Prostate gland (tissue), 2 donors: Measurements from ENCODE around the gene DHRS7B. TPM values are rescaled to one million over a fixed set of nuclear protein-coding genes. Genes with fewer than 3 reads are reported as not detected.

Experiments used
- DNase-seq: peaks from one replicate; pipeline ENCODE4 v3.0.0-alpha.2; 2019; ENCODE audit warnings: low spot score
- H3K27ac ChIP-seq, 2 donors: fragments of 200-600 bp; sonication (generic); 2 replicates each; pipeline ENCODE4 v1.5.1; 2017 to 2019
- H3K27me3 ChIP-seq: fragments of 200-600 bp; sonication (generic); replicated peaks from 2 replicates; pipeline ENCODE4 v1.5.1; 2019; ENCODE audit not compliant: insufficient read depth
- H3K36me3 ChIP-seq, 2 donors: fragments of 200-600 bp; sonication (generic); 1 replicate in 1 of 2; 2 replicates in 1 of 2; pipeline versions ENCODE4 v1.5.1 to v1.8.1; 2017 to 2019
- H3K4me1 ChIP-seq: fragments of 200-600 bp; sonication (generic); replicated peaks from 2 replicates; pipeline ENCODE4 v1.5.1; 2019
- H3K4me3 ChIP-seq, 2 donors: fragments of 200-600 bp; sonication (generic); 2 replicates each; pipeline ENCODE4 v1.5.1; 2017 to 2019
- H3K9me3 ChIP-seq: fragments of 200-600 bp; sonication (generic); 2 replicates; pipeline ENCODE4 v1.5.1; 2017
- POLR2A ChIP-seq: fragments of 450-650 bp; IDR thresholded peaks from one replicate; pipeline ENCODE4 v1.6.1; 2016; ENCODE audit warnings: antibody characterized with exemption, mild to moderate bottlenecking
- POLR2AphosphoS5 ChIP-seq: sonication (generic); formaldehyde crosslinking; IDR thresholded peaks from one replicate; pipeline ENCODE4 v1.6.1; 2017; ENCODE audit warnings: antibody characterized with exemption
- WGBS: methylation state at CpG from one replicate; pipeline ENCODE4 v1.1.5; 2018; 5-methylcytosine and 5-hydroxymethylcytosine counted together
- intact Hi-C: fragments of 100-400 bp; cut with DNase I; formaldehyde crosslinking; loops from one replicate; pipeline ENCODE4 v1.14.2; 2022
- total RNA-seq, 2 donors: library from RNA; depleted of rRNA; stranded (reverse); fragments of >200 nt; gene quantifications; one replicate each; pipeline ENCODE4 v1.1.0, GENCODE V29; 2016
- TF ChIP-seq, protein P1 (sequence below), 4 experiments: fragments of 200-600 bp in 2 of 4; fragments of 450-650 bp in 2 of 4; sonication (generic) in 2 of 4; IDR thresholded peaks; 1 replicate in 3 of 4; 2 replicates in 1 of 4; pipeline ENCODE4 v1.5.1; 2016 to 2019; ENCODE audit warnings: antibody characterized with exemption in 4 of 4, mild to moderate bottlenecking in 2 of 4, moderate library complexity in 2 of 4

DHRS7B gene
- total RNA-seq, 2 donors from 2014 or later, result 52.1 to 67.5 TPM

DNA sequence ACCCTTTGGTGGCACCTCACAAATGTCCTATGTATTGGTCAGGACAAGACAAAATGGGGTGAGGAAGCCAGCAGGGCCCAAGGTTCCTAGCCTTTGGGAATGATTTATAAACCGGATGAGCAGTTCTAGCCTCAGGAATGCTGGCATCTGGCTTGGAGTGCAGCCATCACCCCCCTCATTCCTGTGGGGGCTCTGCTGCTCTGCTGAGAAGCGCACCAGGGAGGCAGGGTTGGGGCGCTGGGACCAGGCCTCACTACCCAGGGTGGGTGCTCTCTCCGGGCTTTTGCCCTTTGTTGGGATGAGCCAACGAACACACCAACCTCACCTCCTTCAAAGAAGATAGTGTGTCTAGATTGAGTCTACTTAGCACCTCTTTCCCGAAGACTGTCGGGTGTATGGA lies 47.9 kb downstream of the DHRS7B start:
- TF ChIP-seq POLR2AphosphoS5 (no peak), POLR2A (no peak)
- TF ChIP-seq, protein P1, sequence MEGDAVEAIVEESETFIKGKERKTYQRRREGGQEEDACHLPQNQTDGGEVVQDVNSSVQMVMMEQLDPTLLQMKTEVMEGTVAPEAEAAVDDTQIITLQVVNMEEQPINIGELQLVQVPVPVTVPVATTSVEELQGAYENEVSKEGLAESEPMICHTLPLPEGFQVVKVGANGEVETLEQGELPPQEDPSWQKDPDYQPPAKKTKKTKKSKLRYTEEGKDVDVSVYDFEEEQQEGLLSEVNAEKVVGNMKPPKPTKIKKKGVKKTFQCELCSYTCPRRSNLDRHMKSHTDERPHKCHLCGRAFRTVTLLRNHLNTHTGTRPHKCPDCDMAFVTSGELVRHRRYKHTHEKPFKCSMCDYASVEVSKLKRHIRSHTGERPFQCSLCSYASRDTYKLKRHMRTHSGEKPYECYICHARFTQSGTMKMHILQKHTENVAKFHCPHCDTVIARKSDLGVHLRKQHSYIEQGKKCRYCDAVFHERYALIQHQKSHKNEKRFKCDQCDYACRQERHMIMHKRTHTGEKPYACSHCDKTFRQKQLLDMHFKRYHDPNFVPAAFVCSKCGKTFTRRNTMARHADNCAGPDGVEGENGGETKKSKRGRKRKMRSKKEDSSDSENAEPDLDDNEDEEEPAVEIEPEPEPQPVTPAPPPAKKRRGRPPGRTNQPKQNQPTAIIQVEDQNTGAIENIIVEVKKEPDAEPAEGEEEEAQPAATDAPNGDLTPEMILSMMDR (IDR thresholded peaks at IDR 0.05), result no peak
- Histone ChIP-seq H3K4me1 (no peaks in the 10 kb centered on the region), H3K9me3 (no peaks in the 10 kb centered on the region), H3K27ac (peak overlapping the region; percentile 2 to 9), H3K4me3 (no peak overlapping the region), H3K27me3 (no peaks in the 10 kb centered on the region), H3K36me3 (no peaks in the 10 kb centered on the region)
- 80% methylated on average over 7 of the region's 7 CpGs for WGBS
- intact Hi-C loops, result no loop called here
- no peak for DNase-seq

DNA sequence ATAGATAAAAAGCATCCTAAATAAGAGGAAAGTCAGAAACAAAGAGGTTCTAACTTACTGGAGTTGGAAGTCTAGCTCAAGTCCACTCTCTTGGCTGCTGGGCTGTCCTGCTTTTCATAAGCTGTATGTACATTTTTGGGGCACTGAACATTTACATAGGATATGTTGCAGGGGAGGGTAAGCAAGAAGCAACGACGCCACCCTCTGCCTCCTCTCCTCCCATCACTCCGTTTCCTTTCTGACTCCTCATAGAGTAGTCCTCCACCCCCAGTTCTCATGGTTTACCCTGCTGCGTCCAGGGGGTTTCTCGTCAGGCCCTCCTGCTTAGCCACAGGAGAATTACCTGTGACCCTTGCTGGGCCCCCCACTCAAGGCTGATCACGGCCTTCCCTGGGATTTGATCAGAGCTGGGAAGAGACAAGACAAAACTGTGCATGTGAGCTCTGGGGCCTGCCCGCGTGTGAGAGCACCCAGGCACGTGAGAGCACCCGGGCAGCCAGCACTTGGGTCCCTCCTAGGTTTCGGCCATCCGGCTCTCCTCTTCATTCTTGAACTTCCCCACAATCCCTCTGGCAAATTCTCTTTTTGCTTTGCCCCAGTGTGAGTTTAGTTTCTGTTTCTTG lies 50.1 kb downstream of the DHRS7B start:
- Histone ChIP-seq H3K4me1 (no peaks in the 10 kb centered on the region), H3K4me3 (no peak overlapping the region), H3K9me3 (no peaks in the 10 kb centered on the region), H3K27me3 (no peaks in the 10 kb centered on the region), H3K27ac (no peak overlapping the region), H3K36me3 (no peaks in the 10 kb centered on the region)
- WGBS, result 84% methylated on average over 12 of the region's 12 CpGs
- TF ChIP-seq POLR2A, result no peak
- TF ChIP-seq, protein P1 (IDR thresholded peaks at IDR 0.05), result no peak
- TF ChIP-seq POLR2AphosphoS5, result no peak
- intact Hi-C loops, result no loop called here
- DNase-seq, result no peak

DNA sequence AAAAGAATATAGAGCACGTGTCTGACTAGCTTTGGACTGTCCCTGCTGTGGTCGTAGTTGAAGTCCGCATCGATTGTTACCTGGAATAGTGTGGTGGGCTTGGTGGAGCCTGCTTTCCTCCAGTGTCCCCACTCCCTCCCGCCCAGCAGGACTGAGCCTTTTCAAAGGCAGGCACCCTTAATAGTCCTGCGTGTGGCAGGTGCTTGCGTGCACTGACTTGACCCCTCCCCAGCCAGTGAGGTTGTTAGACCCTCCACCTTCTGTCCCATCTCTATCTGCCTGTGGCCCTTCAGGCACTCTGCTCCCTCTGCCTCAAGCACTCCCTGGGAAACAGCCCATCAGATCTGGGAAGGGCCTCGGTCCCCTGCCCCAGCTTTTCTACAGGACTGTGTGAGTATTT lies 50.6 kb downstream of the DHRS7B start:
- no peak for DNase-seq
- no peak overlapping the region for H3K27ac ChIP-seq
- no peak overlapping the region for H3K4me3 ChIP-seq
- no peaks in the 10 kb centered on the region for H3K4me1 ChIP-seq
- no peaks in the 10 kb centered on the region for H3K27me3 ChIP-seq
- WGBS, result 92% methylated on average over 8 of the region's 8 CpGs
- TF ChIP-seq POLR2A (no peak), POLR2AphosphoS5 (no peak)
- TF ChIP-seq, protein P1 (IDR thresholded peaks at IDR 0.05), result no peak
- no peaks in the 10 kb centered on the region for H3K36me3 ChIP-seq
- H3K9me3 ChIP-seq, result no peaks in the 10 kb centered on the region
- intact Hi-C loops, result no loop called here

DNA sequence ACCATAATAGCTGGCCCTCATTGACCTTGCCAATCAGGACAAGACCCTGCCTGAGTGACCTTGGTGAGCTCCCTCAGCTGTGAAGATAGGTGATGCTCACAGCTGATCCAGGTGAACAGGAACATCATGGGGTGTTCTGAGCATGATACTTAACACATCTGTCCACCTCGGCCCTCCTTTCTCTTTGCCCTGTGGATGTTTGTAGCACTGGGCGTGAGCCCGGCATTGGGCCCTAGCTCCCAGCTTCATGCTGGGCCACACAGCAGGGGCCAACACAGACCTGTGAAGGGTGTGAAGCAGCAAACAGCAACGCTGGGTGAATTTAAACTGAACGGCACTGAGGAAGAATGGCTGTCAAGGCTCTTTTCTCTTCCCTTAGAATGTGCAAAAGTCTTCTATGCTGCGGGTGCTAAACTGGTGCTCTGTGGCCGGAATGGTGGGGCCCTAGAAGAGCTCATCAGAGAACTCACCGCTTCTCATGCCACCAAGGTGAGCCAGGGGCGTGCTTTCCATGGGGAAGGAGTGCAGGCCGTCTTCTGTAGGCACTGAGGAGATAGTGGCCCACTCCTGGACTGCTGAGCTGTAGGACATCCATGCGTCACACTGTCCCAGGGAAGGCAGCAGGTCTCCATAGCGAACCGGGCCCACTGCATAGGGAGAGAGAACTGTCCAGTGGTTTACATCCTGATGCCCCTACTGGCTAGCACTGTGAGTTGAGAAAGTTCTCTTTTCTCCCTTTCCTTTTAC lies 51.3 kb downstream of the DHRS7B start:
- TF ChIP-seq, protein P1 (IDR thresholded peaks at IDR 0.05), result no peak
- TF ChIP-seq POLR2A (no peak), POLR2AphosphoS5 (no peak)
- WGBS, result 92% methylated on average over 13 of the region's 13 CpGs
- intact Hi-C loops, result loop anchor here (2.0 kb wide), 1 partner anchor 67 kb away; no protein-coding TSS in a partner anchor
- no peaks in the 10 kb centered on the region for H3K27me3 ChIP-seq
- no peaks in the 10 kb centered on the region for H3K9me3 ChIP-seq
- H3K27ac ChIP-seq, result no peak overlapping the region
- no peak overlapping the region for H3K4me3 ChIP-seq
- DNase-seq, result no peak
- no peaks in the 10 kb centered on the region for H3K36me3 ChIP-seq
- no peaks in the 10 kb centered on the region for H3K4me1 ChIP-seq

DNA sequence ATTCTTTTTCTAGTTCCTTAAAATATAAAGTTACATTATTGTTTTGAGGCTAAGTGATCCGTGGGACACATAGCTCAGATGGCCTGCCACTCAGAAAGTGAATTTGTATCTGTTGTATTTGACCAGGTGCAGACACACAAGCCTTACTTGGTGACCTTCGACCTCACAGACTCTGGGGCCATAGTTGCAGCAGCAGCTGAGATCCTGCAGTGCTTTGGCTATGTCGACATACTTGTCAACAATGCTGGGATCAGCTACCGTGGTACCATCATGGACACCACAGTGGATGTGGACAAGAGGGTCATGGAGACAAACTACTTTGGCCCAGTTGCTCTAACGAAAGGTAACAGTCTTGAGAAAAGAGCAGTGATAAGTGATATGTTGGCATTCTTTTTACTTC lies 56.7 kb downstream of the DHRS7B start:
- TF ChIP-seq POLR2AphosphoS5, result no peak
- no peak for TF ChIP-seq POLR2A
- TF ChIP-seq, protein P1 (IDR thresholded peaks at IDR 0.05), result no peak
- no peaks in the 10 kb centered on the region for H3K4me1 ChIP-seq
- H3K27me3 ChIP-seq, result no peaks in the 10 kb centered on the region
- no peak overlapping the region for H3K27ac ChIP-seq
- H3K4me3 ChIP-seq, result no peak overlapping the region
- no peak for DNase-seq
- 73% methylated on average over 5 of the region's 5 CpGs for WGBS
- H3K9me3 ChIP-seq, result no peaks in the 10 kb centered on the region
- H3K36me3 ChIP-seq, result peaks cover 2 to 5% of the 10 kb centered on the region in 2 donors
- intact Hi-C loops, result no loop called here
